DMS79 (cell line): ENCODE measurements around the gene EVA1C.
"Not testable (repeated sequence)": the region's sequence is repeated elsewhere in the genome, so short reads cannot be mapped to it uniquely, and the experiment has no call there.

Experiments
- DNase-seq: peaks from one replicate; lab custom pipeline; 2025; lab: John Stamatoyannopoulos, UW

The EVA1C gene

GRCh38 chr21:32424674-32425073, 12.2 kb downstream of the EVA1C start:
- DNase-seq: no peak

DNA sequence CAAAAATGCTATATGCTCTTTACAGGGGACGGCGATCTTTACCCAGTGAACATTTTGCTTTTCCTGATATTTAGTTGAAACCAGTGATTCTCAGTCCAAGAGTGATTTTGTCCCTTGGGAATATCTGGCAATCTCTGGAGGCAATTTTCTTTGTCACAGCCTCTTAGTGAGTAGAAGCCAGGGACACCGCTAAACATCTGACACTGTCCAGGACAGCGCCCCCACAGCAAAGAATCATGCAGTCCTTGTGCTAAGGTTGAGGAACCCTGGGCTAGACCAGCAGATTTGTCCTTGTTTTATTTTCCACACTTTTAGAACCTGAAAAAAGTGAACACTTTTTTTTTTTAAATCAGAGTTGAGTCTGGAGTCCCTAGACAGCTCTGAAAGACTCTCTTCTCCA, 13.1 kb downstream of the EVA1C start:
- no peak for DNase-seq

GRCh38 chr21:32426066-32426465, 13.6 kb downstream of the EVA1C start:
- DNase-seq: no peak

DNA sequence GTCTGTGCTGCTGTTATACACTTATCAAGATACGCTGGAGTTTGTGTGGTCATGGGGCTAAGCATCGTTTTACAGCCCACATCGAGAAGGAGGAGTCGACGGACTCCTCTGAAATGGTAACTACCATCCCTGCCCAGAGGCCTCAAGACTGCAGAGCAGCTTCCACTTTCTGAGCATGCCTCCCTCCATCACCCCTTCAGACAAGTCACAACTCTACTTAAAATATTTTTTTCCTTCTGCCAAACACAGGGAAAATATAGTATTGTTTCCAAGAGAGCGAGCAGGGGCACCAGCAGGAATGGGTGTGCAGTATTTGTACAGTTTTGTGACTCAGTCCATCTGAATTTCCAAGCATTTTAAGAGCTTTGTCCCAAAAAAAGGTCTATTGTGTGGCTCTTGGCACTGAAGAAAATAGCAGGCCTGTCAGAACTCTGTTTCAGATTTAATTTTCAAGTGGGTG, 14.1 kb downstream of the EVA1C start:
- no peak for DNase-seq

DNA sequence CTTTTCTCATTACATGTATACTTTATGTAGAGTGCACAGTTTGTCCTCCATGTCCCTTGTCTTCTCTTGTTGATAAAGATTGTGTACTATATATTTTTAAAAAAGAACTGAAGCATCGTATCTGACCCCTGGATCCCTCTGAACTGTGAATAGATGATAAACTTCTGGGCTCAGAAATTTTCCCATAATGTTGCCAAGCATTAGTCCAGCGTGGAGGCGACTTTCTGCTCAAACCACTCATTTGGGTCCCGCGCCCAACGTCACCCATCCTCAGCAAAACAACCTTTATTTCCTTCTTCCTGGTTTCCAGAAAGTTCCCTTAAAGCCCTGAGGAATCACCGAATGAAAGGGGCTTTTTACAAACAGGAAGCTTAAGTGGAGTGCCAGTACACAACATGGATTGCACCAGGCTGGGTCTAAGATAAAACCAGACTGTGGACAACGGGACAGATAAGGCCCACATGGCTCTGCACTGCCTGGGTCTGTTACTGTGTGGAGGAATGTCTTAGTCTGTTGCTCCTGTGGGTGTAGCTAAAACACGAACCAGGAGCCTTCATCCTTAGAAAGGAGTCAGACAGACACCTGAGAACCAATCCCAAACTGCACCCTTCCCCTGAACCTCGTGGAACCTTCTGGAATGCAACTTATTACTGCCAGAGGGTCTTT, 15.6 kb downstream of the EVA1C start:
- DNase-seq: no peak

- not testable (repeated sequence) for DNase-seq
Measured at GRCh38 chr21:32432982-32433660, 20.6 kb downstream of the EVA1C start.

- DNase-seq: no peak
Measured at GRCh38 chr21:32437729-32438128, 25.2 kb downstream of the EVA1C start.

GRCh38 chr21:32442566-32443318, 30.2 kb downstream of the EVA1C start:
- no peak for DNase-seq

DNA sequence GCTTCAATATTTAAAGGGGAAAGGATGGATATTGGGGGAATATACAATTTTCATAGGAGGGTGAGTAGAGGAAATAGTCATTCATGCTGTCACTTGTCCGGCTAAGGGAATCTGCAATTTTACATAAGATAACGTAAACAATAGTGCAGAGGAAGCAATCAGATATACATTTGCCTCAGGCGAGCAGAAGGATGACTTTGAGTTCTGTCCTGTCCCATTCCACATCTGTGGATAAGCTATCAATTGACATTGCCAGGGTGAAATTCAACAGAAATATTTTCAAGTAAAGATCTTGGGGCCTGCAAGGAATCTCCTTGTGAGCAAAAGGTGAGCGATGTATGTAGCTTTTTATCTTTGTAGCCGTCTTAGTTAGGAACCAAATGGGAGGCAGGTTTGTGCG, 32.6 kb downstream of the EVA1C start:
- DNase-seq: no peak

- not testable (repeated sequence) for DNase-seq
Measured at GRCh38 chr21:32446440-32446839, 33.9 kb downstream of the EVA1C start.

DNA sequence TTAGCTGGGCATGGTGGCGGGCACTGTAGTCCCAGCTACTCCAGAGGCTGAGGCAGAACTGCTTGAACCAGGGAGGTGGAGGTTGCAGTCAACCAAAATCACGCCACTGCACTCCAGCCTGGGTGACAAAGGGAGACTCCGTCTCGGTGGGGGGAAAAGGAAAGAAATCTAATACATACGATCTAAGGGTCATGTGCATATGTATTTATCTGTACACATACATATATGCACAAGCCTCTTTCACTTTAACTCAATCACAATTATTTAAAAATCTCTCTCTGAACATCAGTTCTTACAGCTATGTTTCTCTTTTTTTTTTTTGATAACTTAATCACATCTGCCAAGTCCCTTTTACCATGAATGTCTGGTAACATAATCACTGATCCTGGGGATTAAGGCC, 34.7 kb downstream of the EVA1C start:
- no peak for DNase-seq

GRCh38 chr21:32448803-32449594, 36.5 kb downstream of the EVA1C start:
- DNase-seq: no peak

DNA sequence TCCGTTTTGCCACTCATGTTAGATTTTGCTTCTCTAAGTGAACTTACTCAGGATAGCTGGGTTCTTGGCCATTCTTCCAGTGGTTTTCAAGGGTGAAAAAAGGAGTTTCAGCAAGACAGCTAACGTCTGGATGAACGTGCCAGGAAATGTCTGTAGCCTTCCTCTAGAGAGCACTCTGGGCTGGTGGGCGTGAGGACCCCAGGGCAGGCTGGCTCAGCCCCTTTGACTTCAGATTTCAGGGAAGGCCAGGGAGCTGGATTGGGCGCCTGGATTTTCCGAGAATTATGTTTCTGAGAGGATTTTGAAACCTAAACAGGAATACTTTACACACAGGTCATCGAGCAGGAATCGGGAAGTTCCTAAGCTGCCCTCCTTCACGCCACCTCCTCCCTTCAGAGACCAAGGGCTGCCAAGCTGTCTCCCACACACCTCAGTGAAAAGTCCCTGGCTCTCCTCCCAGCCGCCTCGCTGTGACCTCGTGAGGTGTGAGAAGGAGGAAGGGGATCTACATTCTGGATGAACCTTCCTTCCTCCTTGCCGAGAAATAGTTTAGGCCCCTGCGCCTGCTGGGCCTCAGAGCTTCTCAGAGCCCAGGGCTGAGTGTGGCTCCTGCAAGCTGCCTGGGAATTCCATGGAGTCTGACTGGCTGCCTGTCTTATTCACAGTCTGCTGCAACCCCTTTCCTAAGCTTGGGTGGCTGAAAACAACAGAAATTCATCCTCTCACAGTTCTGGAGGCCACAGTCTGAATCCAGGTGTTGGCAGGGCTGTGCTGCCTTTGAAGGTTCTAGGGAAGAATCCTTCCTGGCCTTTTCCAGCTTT, 38.6 kb downstream of the EVA1C start:
- not testable (repeated sequence) for DNase-seq

GRCh38 chr21:32452191-32452590, 39.7 kb downstream of the EVA1C start:
- DNase-seq: not testable (repeated sequence)

DNA sequence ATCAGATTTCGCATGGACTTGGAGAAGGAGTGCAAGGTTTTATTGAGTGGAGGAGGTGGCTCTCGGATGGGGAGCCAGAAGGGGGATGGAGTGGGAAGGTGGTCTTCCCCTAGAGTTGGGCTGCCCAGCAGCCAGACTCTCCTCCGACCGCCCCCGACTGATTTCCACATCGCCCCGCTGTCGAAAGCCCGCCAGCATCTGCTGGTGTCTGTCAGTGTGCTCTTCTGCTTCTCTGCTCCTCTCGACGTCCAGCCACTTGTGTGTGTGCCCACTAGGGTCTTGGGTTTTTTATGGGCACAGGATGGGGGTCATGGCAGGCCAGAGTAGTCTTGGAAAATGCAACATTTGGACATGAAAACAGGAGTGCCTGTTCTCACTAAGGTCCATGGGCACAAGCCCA, 40.1 kb downstream of the EVA1C start:
- no peak for DNase-seq

- DNase-seq: no peak
Measured at GRCh38 chr21:32455548-32455947, 43.0 kb downstream of the EVA1C start.

- no peak for DNase-seq
Measured at GRCh38 chr21:32456497-32456918, 44.0 kb downstream of the EVA1C start.

- no peak for DNase-seq
Measured at GRCh38 chr21:32457360-32457840, 44.9 kb downstream of the EVA1C start.

- DNase-seq: no peak
Measured at GRCh38 chr21:32457962-32458361, 45.5 kb downstream of the EVA1C start.

- DNase-seq: no peak
Measured at GRCh38 chr21:32459972-32460371, 47.5 kb downstream of the EVA1C start.

DNA sequence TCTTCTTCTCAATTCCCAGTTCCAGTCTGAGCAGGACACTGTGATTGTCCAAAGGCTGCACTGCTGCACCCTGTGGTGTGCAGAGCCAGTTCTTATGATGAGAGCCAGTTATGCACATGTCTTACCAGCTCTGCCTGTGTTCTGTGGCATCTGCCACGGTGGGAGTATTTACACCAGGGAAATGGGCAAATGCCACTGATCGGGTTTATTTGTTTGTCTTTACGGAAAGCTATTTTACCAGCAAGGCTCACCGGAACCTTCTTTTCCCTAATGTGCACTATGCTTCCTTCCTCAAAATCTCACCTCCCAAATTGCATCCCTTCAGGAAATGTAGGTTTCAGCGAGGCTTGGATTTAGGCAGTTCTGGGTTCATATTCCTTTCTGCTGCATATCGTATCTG, 49.0 kb downstream of the EVA1C start:
- no peak for DNase-seq
